ENCODE measurements around the gene CCDC92. TPM values are rescaled to one million over a fixed set of nuclear protein-coding genes. Genes with fewer than 3 reads are reported as not detected.

CCDC92 gene
- polyA plus RNA-seq, 4 donors, result 21.1 to 33.5 (median 29.2) TPM

- DNase-seq, result no peak
Observed at GRCh38 chr12:123982269-123982668, 9.6 kb upstream of the CCDC92 start.

GRCh38 chr12:123979566-123979965, 6.9 kb upstream of the CCDC92 start:
- no peaks in the 10 kb centered on the region for H3K9me3 ChIP-seq (ENCODE audit: control insufficient read depth in 2 of 2, insufficient read depth in 1 of 2, low read depth in 1 of 2, low read length in 1 of 2)
- WGBS, 3 donors, result 95 to 98% (median 96%) methylated on average over 6 of the region's 6 CpGs

More at GRCh38 chr12:123982269-123982668, 9.6 kb upstream of the CCDC92 start:
- 87 to 93% (median 92%) methylated on average over 7 of the region's 7 CpGs for WGBS, 3 donors
- H3K4me1 ChIP-seq (ENCODE audit: control insufficient read depth in 3 of 3, insufficient read depth in 2 of 3, low read depth in 1 of 3, low read length in 2 of 3), result peaks cover 2 to 18% (median 3%) of the 10 kb centered on the region in 3 donors
- FAIRE-seq, result no peak
- no peaks in the 10 kb centered on the region for H3K27me3 ChIP-seq (ENCODE audit: control insufficient read depth in 3 of 3, insufficient read depth in 3 of 3, low read length in 3 of 3)
- H3K9me3 ChIP-seq (ENCODE audit: control insufficient read depth in 2 of 2, insufficient read depth in 1 of 2, low read depth in 1 of 2, low read length in 1 of 2), result no peaks in the 10 kb centered on the region
- no peak overlapping the region for H3K4me3 ChIP-seq (ENCODE audit: low read depth in 1 of 3, low read length in 3 of 3)
- peaks cover 0 to 28% (median 0%) of the 10 kb centered on the region in 3 donors for H3K36me3 ChIP-seq (ENCODE audit: control insufficient read depth in 3 of 3, insufficient read depth in 2 of 3, low read depth in 1 of 3, low read length in 3 of 3)
- no peak overlapping the region for H3K27ac ChIP-seq (ENCODE audit: low read depth in 1 of 3, low read length in 2 of 3)

GRCh38 chr12:123976227-123976826, 3.7 kb upstream of the CCDC92 start:
- no peaks in the 10 kb centered on the region for H3K9me3 ChIP-seq (ENCODE audit: control insufficient read depth in 2 of 2, insufficient read depth in 1 of 2, low read depth in 1 of 2, low read length in 1 of 2)
- 85 to 90% (median 90%) methylated on average over 7 of the region's 7 CpGs for WGBS, 3 donors
- H3K27me3 ChIP-seq (ENCODE audit: control insufficient read depth in 3 of 3, insufficient read depth in 3 of 3, low read length in 3 of 3), result no peaks in the 10 kb centered on the region

More at GRCh38 chr12:123979566-123979965, 6.9 kb upstream of the CCDC92 start:
- Histone ChIP-seq H3K4me3 (ENCODE audit: low read depth in 1 of 3, low read length in 3 of 3) (no peak overlapping the region), H3K36me3 (ENCODE audit: control insufficient read depth in 3 of 3, insufficient read depth in 2 of 3, low read depth in 1 of 3, low read length in 3 of 3) (peaks cover 0 to 31% (median 4%) of the 10 kb centered on the region in 3 donors), H3K4me1 (ENCODE audit: control insufficient read depth in 3 of 3, insufficient read depth in 2 of 3, low read depth in 1 of 3, low read length in 2 of 3) (peaks cover 2 to 20% (median 6%) of the 10 kb centered on the region in 3 donors), H3K27me3 (ENCODE audit: control insufficient read depth in 3 of 3, insufficient read depth in 3 of 3, low read length in 3 of 3) (no peaks in the 10 kb centered on the region), H3K27ac (ENCODE audit: low read depth in 1 of 3, low read length in 2 of 3) (no peak overlapping the region)
- no peak for FAIRE-seq
- DNase-seq, result no peak

GRCh38 chr12:123973552-123974341, 1.1 kb upstream of the CCDC92 start:
- H3K9me3 ChIP-seq (ENCODE audit: control insufficient read depth in 2 of 2, insufficient read depth in 1 of 2, low read depth in 1 of 2, low read length in 1 of 2), result no peaks in the 10 kb centered on the region
- peaks cover 0 to 14% (median 5%) of the 10 kb centered on the region in 3 donors for H3K36me3 ChIP-seq (ENCODE audit: control insufficient read depth in 3 of 3, insufficient read depth in 2 of 3, low read depth in 1 of 3, low read length in 3 of 3)
- H3K27me3 ChIP-seq (ENCODE audit: control insufficient read depth in 3 of 3, insufficient read depth in 3 of 3, low read length in 3 of 3), result no peaks in the 10 kb centered on the region
- peaks cover 2 to 12% (median 6%) of the 10 kb centered on the region in 3 donors for H3K4me1 ChIP-seq (ENCODE audit: control insufficient read depth in 3 of 3, insufficient read depth in 2 of 3, low read depth in 1 of 3, low read length in 2 of 3)
- DNase-seq (peak; percentile 39 to 64), FAIRE-seq (no peak)
- 1 to 2% (median 2%) methylated on average over 50 to 69 of the region's 69 CpGs for WGBS, 3 donors
- peak overlapping the region; percentile 72 to 96 (median 79) for H3K4me3 ChIP-seq (ENCODE audit: low read depth in 1 of 3, low read length in 3 of 3)
- H3K27ac ChIP-seq (ENCODE audit: low read depth in 1 of 3, low read length in 2 of 3), result peak overlapping the region; percentile 79 to 84 (median 83)

More at GRCh38 chr12:123976227-123976826, 3.7 kb upstream of the CCDC92 start:
- peaks cover 0 to 19% (median 4%) of the 10 kb centered on the region in 3 donors for H3K36me3 ChIP-seq (ENCODE audit: control insufficient read depth in 3 of 3, insufficient read depth in 2 of 3, low read depth in 1 of 3, low read length in 3 of 3)
- H3K4me3 ChIP-seq (ENCODE audit: low read depth in 1 of 3, low read length in 3 of 3), result no peak overlapping the region
- H3K4me1 ChIP-seq (ENCODE audit: control insufficient read depth in 3 of 3, insufficient read depth in 2 of 3, low read depth in 1 of 3, low read length in 2 of 3), result peaks cover 2 to 12% (median 6%) of the 10 kb centered on the region in 3 donors
- FAIRE-seq (no peak), DNase-seq (no peak)
- no peak overlapping the region for H3K27ac ChIP-seq (ENCODE audit: low read depth in 1 of 3, low read length in 2 of 3)

- no peaks in the 10 kb centered on the region for H3K9me3 ChIP-seq (ENCODE audit: control insufficient read depth in 2 of 2, insufficient read depth in 1 of 2, low read depth in 1 of 2, low read length in 1 of 2)
- DNase-seq, result peak; percentile 53 to 74
- peak overlapping the region; percentile 79 to 96 (median 83) for H3K4me3 ChIP-seq (ENCODE audit: low read depth in 1 of 3, low read length in 3 of 3)
- peaks cover 0 to 11% (median 5%) of the 10 kb centered on the region in 3 donors for H3K36me3 ChIP-seq (ENCODE audit: control insufficient read depth in 3 of 3, insufficient read depth in 2 of 3, low read depth in 1 of 3, low read length in 3 of 3)
- H3K27me3 ChIP-seq (ENCODE audit: control insufficient read depth in 3 of 3, insufficient read depth in 3 of 3, low read length in 3 of 3), result no peaks in the 10 kb centered on the region
- peak overlapping the region; percentile 92 to 99 (median 97) for H3K27ac ChIP-seq (ENCODE audit: low read depth in 1 of 3, low read length in 2 of 3)
- H3K4me1 ChIP-seq (ENCODE audit: control insufficient read depth in 3 of 3, insufficient read depth in 2 of 3, low read depth in 1 of 3, low read length in 2 of 3), result peaks cover 2 to 12% (median 6%) of the 10 kb centered on the region in 3 donors
- WGBS, 3 donors, result 0 to 2% (median 1%) methylated on average over 33 to 55 of the region's 55 CpGs
- FAIRE-seq, result no peak
Observed at GRCh38 chr12:123971770-123972456, 718 bp downstream of the CCDC92 start.

- DNase-seq, result no peak
- peak overlapping the region; percentile 92 to 99 (median 97) for H3K27ac ChIP-seq (ENCODE audit: low read depth in 1 of 3, low read length in 2 of 3)
- H3K36me3 ChIP-seq (ENCODE audit: control insufficient read depth in 3 of 3, insufficient read depth in 2 of 3, low read depth in 1 of 3, low read length in 3 of 3), result peaks cover 0 to 6% (median 5%) of the 10 kb centered on the region in 3 donors
- WGBS, 3 donors, result 9 to 26% (median 15%) methylated on average over 10 of the region's 10 CpGs
- peaks cover 2 to 12% (median 6%) of the 10 kb centered on the region in 3 donors for H3K4me1 ChIP-seq (ENCODE audit: control insufficient read depth in 3 of 3, insufficient read depth in 2 of 3, low read depth in 1 of 3, low read length in 2 of 3)
- H3K9me3 ChIP-seq (ENCODE audit: control insufficient read depth in 2 of 2, insufficient read depth in 1 of 2, low read depth in 1 of 2, low read length in 1 of 2), result no peaks in the 10 kb centered on the region
- peak; percentile 44 for FAIRE-seq
- H3K4me3 ChIP-seq (ENCODE audit: low read depth in 1 of 3, low read length in 3 of 3), result peak overlapping the region; percentile 79 to 96 (median 83)
- H3K27me3 ChIP-seq (ENCODE audit: control insufficient read depth in 3 of 3, insufficient read depth in 3 of 3, low read length in 3 of 3), result no peaks in the 10 kb centered on the region
Observed at GRCh38 chr12:123971449-123971769, 1.2 kb downstream of the CCDC92 start.

GRCh38 chr12:123967121-123967586, 5.5 kb downstream of the CCDC92 start:
- Histone ChIP-seq H3K9me3 (ENCODE audit: control insufficient read depth in 2 of 2, insufficient read depth in 1 of 2, low read depth in 1 of 2, low read length in 1 of 2) (no peaks in the 10 kb centered on the region), H3K27ac (ENCODE audit: low read depth in 1 of 3, low read length in 2 of 3) (no peak overlapping the region), H3K4me3 (ENCODE audit: low read depth in 1 of 3, low read length in 3 of 3) (no peak overlapping the region), H3K4me1 (ENCODE audit: control insufficient read depth in 3 of 3, insufficient read depth in 2 of 3, low read depth in 1 of 3, low read length in 2 of 3) (peaks cover 0 to 13% (median 9%) of the 10 kb centered on the region in 3 donors), H3K27me3 (ENCODE audit: control insufficient read depth in 3 of 3, insufficient read depth in 3 of 3, low read length in 3 of 3) (no peaks in the 10 kb centered on the region), H3K36me3 (ENCODE audit: control insufficient read depth in 3 of 3, insufficient read depth in 2 of 3, low read depth in 1 of 3, low read length in 3 of 3) (peaks cover 0 to 8% (median 1%) of the 10 kb centered on the region in 3 donors)
- FAIRE-seq (no peak), DNase-seq (no peak)
- 87 to 88% (median 87%) methylated on average over 8 of the region's 8 CpGs for WGBS, 3 donors

GRCh38 chr12:123966596-123966995, 6.0 kb downstream of the CCDC92 start:
- WGBS, 3 donors, result 85 to 88% (median 85%) methylated on average over 3 of the region's 3 CpGs

More at GRCh38 chr12:123966596-123966995, 6.0 kb downstream of the CCDC92 start:
- no peak for FAIRE-seq
- no peak overlapping the region for H3K4me3 ChIP-seq (ENCODE audit: low read depth in 1 of 3, low read length in 3 of 3)
- peaks cover 0 to 13% (median 11%) of the 10 kb centered on the region in 3 donors for H3K4me1 ChIP-seq (ENCODE audit: control insufficient read depth in 3 of 3, insufficient read depth in 2 of 3, low read depth in 1 of 3, low read length in 2 of 3)
- no peaks in the 10 kb centered on the region for H3K27me3 ChIP-seq (ENCODE audit: control insufficient read depth in 3 of 3, insufficient read depth in 3 of 3, low read length in 3 of 3)
- peaks cover 0 to 8% (median 1%) of the 10 kb centered on the region in 3 donors for H3K36me3 ChIP-seq (ENCODE audit: control insufficient read depth in 3 of 3, insufficient read depth in 2 of 3, low read depth in 1 of 3, low read length in 3 of 3)
- H3K9me3 ChIP-seq (ENCODE audit: control insufficient read depth in 2 of 2, insufficient read depth in 1 of 2, low read depth in 1 of 2, low read length in 1 of 2), result no peaks in the 10 kb centered on the region
- no peak for DNase-seq
- no peak overlapping the region for H3K27ac ChIP-seq (ENCODE audit: low read depth in 1 of 3, low read length in 2 of 3)
